K562 (cell line): ENCODE data around the gene GCSH. TPM values are rescaled to one million over a fixed set of nuclear protein-coding genes. Genes with fewer than 3 reads are reported as not detected.

Source experiments
- ARHGAP35 ChIP-seq: fragments of 450-650 bp; IDR thresholded peaks from 2 replicates; pipeline ENCODE4 v1.6.1; 2018; ENCODE audit not compliant: partially characterized antibody
- BRCA1 ChIP-seq, 2 experiments: fragments of 450-650 bp in 1 of 2; sonication (generic) in 1 of 2; formaldehyde crosslinking in 1 of 2; IDR thresholded peaks; 2 replicates each; pipeline versions ENCODE4 v1.5.0 to v1.6.1; 2017 to 2020; ENCODE audit warnings: mild to moderate bottlenecking in 1 of 2, missing genetic modification reagents in 1 of 2
- CBX5 ChIP-seq: IDR thresholded peaks from 2 replicates; pipeline ENCODE4 v1.6.1; 2014; ENCODE audit warnings: low read depth, borderline replicate concordance
- CREB3L1 ChIP-seq: fragments of 450-650 bp; IDR thresholded peaks from 2 replicates; pipeline ENCODE4 v1.6.1; 2014; ENCODE audit warnings: low read depth, mild to moderate bottlenecking, moderate library complexity, borderline replicate concordance
- ETV1 ChIP-seq: fragments of 450-650 bp; conservative IDR thresholded peaks from 2 replicates; pipeline ENCODE4 v1.6.1; 2016; ENCODE audit warnings: missing genetic modification characterization, control low read depth, low read depth, missing compliant biosample characterization
- HOMEZ ChIP-seq: fragments of 250-450 bp; sonication (Bioruptor Pico); IDR thresholded peaks from 2 replicates; pipeline ENCODE4 v1.4.0; 2020; ENCODE audit warnings: mild to moderate bottlenecking, moderate library complexity
- MCM2 ChIP-seq: fragments of 450-650 bp; IDR thresholded peaks from 2 replicates; pipeline ENCODE4 v1.6.1; 2017; ENCODE audit warnings: low read depth, mild to moderate bottlenecking
- MECOM ChIP-seq: fragments of 250-450 bp; sonication (Bioruptor Pico); IDR thresholded peaks from 2 replicates; pipeline ENCODE4 v1.8.0; 2022; ENCODE audit warnings: inconsistent platforms
- NFE2 ChIP-seq: IDR thresholded peaks from 2 replicates; pipeline ENCODE4 v1.6.1; 2014; ENCODE audit warnings: antibody characterized with exemption, low read depth
- NRF1 ChIP-seq, 2 experiments: fragments of 450-650 bp; IDR thresholded peaks in 1 of 2; conservative IDR thresholded peaks in 1 of 2; 2 replicates each; pipeline ENCODE4 v1.6.1; 2014; ENCODE audit warnings: mild to moderate bottlenecking in 2 of 2
- PRPF4 ChIP-seq: fragments of 200-400 bp; formaldehyde crosslinking; IDR thresholded peaks from one replicate; pipeline ENCODE4 v1.6.1; 2017; ENCODE audit warnings: low read length, low read depth, mild to moderate bottlenecking; ENCODE audit not compliant: insufficient read depth, poor library complexity, severe bottlenecking
- SIRT6 ChIP-seq: IDR thresholded peaks from one replicate; pipeline ENCODE4 v1.6.1; 2012; ENCODE audit warnings: low read depth, mild to moderate bottlenecking, control low read depth, inconsistent platforms, low read length, moderate library complexity
- SLC30A9 ChIP-seq: fragments of 250-450 bp; sonication (Bioruptor Pico); IDR thresholded peaks from 2 replicates; pipeline ENCODE4 v1.8.0; 2022; ENCODE audit warnings: mild to moderate bottlenecking, moderate library complexity
- SRSF3 ChIP-seq: fragments of 200-400 bp; formaldehyde crosslinking; IDR thresholded peaks from 2 replicates; pipeline ENCODE4 v1.6.1; 2016; ENCODE audit warnings: mild to moderate bottlenecking, low read length, moderate library complexity; ENCODE audit not compliant: insufficient read depth
- STAT5A ChIP-seq: IDR thresholded peaks from 2 replicates; pipeline ENCODE4 v1.6.1; 2012; ENCODE audit warnings: low read length, inconsistent platforms, borderline replicate concordance
- TEAD1 ChIP-seq, 2 experiments: fragments of 450-650 bp in 1 of 2; sonication (generic) in 1 of 2; formaldehyde crosslinking; IDR thresholded peaks; 2 replicates each; pipeline versions ENCODE4 v1.4.0 to v1.8.0; 2020 to 2022; ENCODE audit warnings: mild to moderate bottlenecking in 2 of 2, missing genetic modification reagents in 1 of 2
- ZBTB26 ChIP-seq: fragments of 450-650 bp; formaldehyde crosslinking; IDR thresholded peaks from 2 replicates; pipeline ENCODE4 v1.4.0; 2022; ENCODE audit warnings: missing genetic modification characterization
- ZBTB33 ChIP-seq: sonication (generic); formaldehyde crosslinking; IDR thresholded peaks from 2 replicates; pipeline ENCODE4 v1.8.1; 2023; ENCODE audit warnings: mild to moderate bottlenecking, missing genetic modification reagents
- ZKSCAN1 ChIP-seq: fragments of 150-350 bp; IDR thresholded peaks from 2 replicates; pipeline ENCODE4 v1.6.1; 2016; ENCODE audit warnings: low read depth, low read length
- ZNF384 ChIP-seq: IDR thresholded peaks from 2 replicates; pipeline ENCODE4 v1.6.1; 2012; ENCODE audit warnings: low read depth, low read length, improper control_type of control experiment
- ZNF41 ChIP-seq: fragments of 250-450 bp; sonication (Bioruptor Pico); conservative IDR thresholded peaks from 2 replicates; pipeline ENCODE4 v1.4.0; 2020; ENCODE audit warnings: mild to moderate bottlenecking
- ZNF444 ChIP-seq: fragments of 250-450 bp; sonication (Bioruptor Pico); IDR thresholded peaks from 2 replicates; pipeline ENCODE4 v1.4.0; 2020; ENCODE audit warnings: mild to moderate bottlenecking, moderate library complexity
- ZNF507 ChIP-seq: conservative IDR thresholded peaks from 2 replicates; pipeline ENCODE4 v1.6.1; 2017; ENCODE audit warnings: missing genetic modification characterization, missing compliant biosample characterization
- ZNF561 ChIP-seq: fragments of 450-650 bp; formaldehyde crosslinking; conservative IDR thresholded peaks from 2 replicates; pipeline ENCODE4 v1.4.0; 2020; ENCODE audit warnings: mild to moderate bottlenecking, moderate library complexity
- ZNF77 ChIP-seq: fragments of 250-450 bp; sonication (Bioruptor Pico); IDR thresholded peaks from 2 replicates; pipeline ENCODE4 v1.5.0; 2020
- polyA plus RNA-seq, 8 experiments: library from polyadenylated mRNA; depleted of rRNA in 4 of 8; stranded (reverse) in 5 of 8; unstranded in 3 of 8; fragments of >200 nt; fragmentation: Nextera tagmentation in 2 of 8; fragmentation: Illumina TruSeq in 1 of 8; extraction: Ambion mirVana in 2 of 8; extraction: Trizol in 1 of 8; gene quantifications; 2 replicates each; pipeline versions ENCODE4 v1.2.1 to v1.2.3, GENCODE V29; 2011 to 2014; ENCODE audit warnings: inconsistent platforms in 1 of 8, missing spikeins in 1 of 8
- total RNA-seq, 7 experiments: library from RNA; depleted of rRNA in 6 of 7; stranded (reverse); fragments of >200 nt in 6 of 7; fragmentation: Illumina TruSeq in 2 of 7; extraction: Trizol in 2 of 7; gene quantifications; 2 replicates each; pipeline versions ENCODE4 v1.2.1 to v1.2.3, GENCODE V29; 2011 to 2021; ENCODE audit warnings: low replicate concordance in 1 of 7

GCSH gene
- total and polyA plus RNA-seq, 9 of the 15 experiments (the other 6 are each of a cell fraction or from before 2014, with no cell fraction given) = 35.0 to 121 (median 89.0) TPM

GRCh38 chr16:81076566-81077075 lies 19.6 kb downstream of the GCSH start (continued):
- no peak for TF ChIP-seq MCM2
- TF ChIP-seq ZNF41 = no peak
- no peak for TF ChIP-seq ETV1 (tag)
- TF ChIP-seq ZBTB26 (CRISPR knock-in tag) = peak; percentile 32; the same call in 1 of the 2 replicates
- no peak for TF ChIP-seq ZNF507 (tag)
- TF ChIP-seq ZNF444 (CRISPR knock-in tag) = no peak
- TF ChIP-seq MECOM (CRISPR knock-in tag) = no peak
- TF ChIP-seq TEAD1 (CRISPR knock-in tag; IDR thresholded peaks at IDR 0.05) = no peak; a peak in 1 of 4 replicates
- no peak for TF ChIP-seq BRCA1 (IDR thresholded peaks at IDR 0.05)
- no peak for TF ChIP-seq BRCA1 (CRISPR knock-in tag; IDR thresholded peaks at IDR 0.05)
- TF ChIP-seq ZKSCAN1 = no peak
- TF ChIP-seq ZNF77 (CRISPR knock-in tag) = no peak
- TF ChIP-seq SLC30A9 (CRISPR knock-in tag) = no peak
- no peak for TF ChIP-seq ZBTB33
- TF ChIP-seq SRSF3 = no peak
- no peak for TF ChIP-seq HOMEZ (CRISPR knock-in tag)
- TF ChIP-seq NFE2 = peak; percentile 71
- no peak for TF ChIP-seq ZNF384
- no peak for TF ChIP-seq CBX5
- no peak for TF ChIP-seq SIRT6
- TF ChIP-seq ZNF561 (CRISPR knock-in tag) = no peak
- peak; percentile 77 to 83 for TF ChIP-seq NRF1 (conservative IDR thresholded peaks at IDR 0.05 in 1 of 2, IDR thresholded peaks at IDR 0.05 in 1 of 2)
- TF ChIP-seq STAT5A = no peak
- no peak for TF ChIP-seq ARHGAP35
- no peak for TF ChIP-seq CREB3L1
- no peak for TF ChIP-seq PRPF4
